Neural progenitor cell (in vitro differentiated cells): Measurements from ENCODE around the gene GP1BA.

Experiments used
- CTCF ChIP-seq: fragments of 200-600 bp; sonication (generic); IDR thresholded peaks from 2 replicates; pipeline ENCODE4 v1.5.1; 2017; ENCODE audit warnings: antibody characterized with exemption, mild to moderate bottlenecking
- EZH2 ChIP-seq: fragments of 200-600 bp; sonication (generic); IDR thresholded peaks from 2 replicates; pipeline ENCODE4 v1.6.1; 2017; ENCODE audit warnings: antibody characterized with exemption, mild to moderate bottlenecking, moderate library complexity
- EZH2phosphoT487 ChIP-seq: fragments of 200-600 bp; sonication (generic); IDR thresholded peaks from 2 replicates; pipeline ENCODE4 v1.6.1; 2017; ENCODE audit warnings: antibody characterized with exemption

DNA sequence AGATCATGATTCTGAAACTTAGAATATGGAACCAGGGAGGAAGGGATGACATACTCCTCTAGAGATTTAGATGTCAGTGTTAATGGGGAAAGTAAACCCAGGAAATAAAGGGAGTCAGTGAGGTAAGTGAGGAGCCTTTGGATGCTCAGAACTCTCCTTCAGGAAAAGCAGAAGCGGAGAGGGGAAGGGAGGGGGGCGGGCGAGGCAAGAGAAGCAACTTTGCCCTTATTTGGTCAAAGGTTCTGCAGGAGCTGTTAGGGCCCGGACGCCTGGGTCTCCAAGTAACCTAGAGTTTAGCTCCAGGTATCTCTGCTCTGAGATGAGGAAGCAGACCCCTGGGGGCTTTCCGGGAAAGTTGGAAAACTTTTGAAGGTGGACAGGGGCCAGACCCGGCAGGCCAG lies 14.9 kb downstream of the GP1BA start:
- TF ChIP-seq CTCF (no peak), EZH2 (no peak), EZH2phosphoT487 (no peak)
